HepG2 (cell line): ENCODE data around the gene HSPE1. TPM values are rescaled to one million over a fixed set of nuclear protein-coding genes. Genes with fewer than 3 reads are reported as not detected.

Source experiments
- ATF7-NPFF ChIP-seq: sonication (generic); formaldehyde crosslinking; IDR thresholded peaks from 2 replicates; pipeline ENCODE4 v1.8.1; 2023; ENCODE audit warnings: mild to moderate bottlenecking, low read depth, missing genetic modification reagents, moderate library complexity
- CERS6 ChIP-seq: sonication (generic); formaldehyde crosslinking; IDR thresholded peaks from 2 replicates; pipeline ENCODE4 v1.5.0; 2020; ENCODE audit warnings: missing genetic modification reagents
- DNMT3B ChIP-seq: conservative IDR thresholded peaks from 2 replicates; pipeline ENCODE4 v1.6.1; 2016; ENCODE audit warnings: missing biosample characterization, control low read depth
- FOXP1 ChIP-seq, 2 experiments: fragments of 450-650 bp in 1 of 2; IDR thresholded peaks; 2 replicates each; pipeline ENCODE4 v1.6.1; 2017 to 2018; ENCODE audit warnings: antibody characterized with exemption in 1 of 2
- GPN1 ChIP-seq: sonication (generic); formaldehyde crosslinking; IDR thresholded peaks from 2 replicates; pipeline ENCODE4 v1.5.1; 2020; ENCODE audit warnings: missing genetic modification reagents, borderline replicate concordance
- HIC2 ChIP-seq: sonication (generic); formaldehyde crosslinking; IDR thresholded peaks from 2 replicates; pipeline ENCODE4 v1.9.0; 2022; ENCODE audit warnings: low read depth, missing genetic modification reagents
- HOXA5 ChIP-seq: sonication (generic); formaldehyde crosslinking; IDR thresholded peaks from 2 replicates; pipeline ENCODE4 v1.4.0; 2020; ENCODE audit warnings: missing genetic modification reagents
- KDM5A ChIP-seq: fragments of 200-600 bp; sonication (generic); IDR thresholded peaks from 2 replicates; pipeline ENCODE4 v1.7.0; 2018; ENCODE audit warnings: antibody characterized with exemption, mild to moderate bottlenecking, low read length, borderline replicate concordance
- KLF11 ChIP-seq: IDR thresholded peaks from 2 replicates; pipeline ENCODE4 v1.6.1; 2016; ENCODE audit warnings: missing compliant biosample characterization
- NFE2L2 ChIP-seq: fragments of 150-350 bp; IDR thresholded peaks from 2 replicates; pipeline ENCODE4 v1.6.1; 2014; ENCODE audit warnings: low read length
- SNAPC2 ChIP-seq: sonication (generic); formaldehyde crosslinking; IDR thresholded peaks from 2 replicates; pipeline ENCODE4 v1.8.1; 2022; ENCODE audit warnings: mild to moderate bottlenecking, missing genetic modification reagents
- TP53 ChIP-seq: sonication (generic); formaldehyde crosslinking; conservative IDR thresholded peaks from 2 replicates; pipeline ENCODE4 v1.4.0; 2020; ENCODE audit warnings: missing genetic modification reagents
- ZBTB1 ChIP-seq: sonication (generic); formaldehyde crosslinking; IDR thresholded peaks from 2 replicates; pipeline ENCODE4 v1.4.0; 2020; ENCODE audit warnings: missing genetic modification reagents, borderline replicate concordance
- ZBTB21 ChIP-seq: sonication (generic); formaldehyde crosslinking; IDR thresholded peaks from 2 replicates; pipeline ENCODE4 v1.4.0; 2020; ENCODE audit warnings: missing genetic modification reagents
- ZNF121 ChIP-seq: sonication (generic); formaldehyde crosslinking; IDR thresholded peaks from 2 replicates; pipeline ENCODE4 v1.5.0; 2020; ENCODE audit warnings: mild to moderate bottlenecking, missing genetic modification reagents
- ZNF501 ChIP-seq: sonication (generic); formaldehyde crosslinking; IDR thresholded peaks from 2 replicates; pipeline ENCODE4 v1.5.1; 2020; ENCODE audit warnings: mild to moderate bottlenecking, moderate library complexity, missing genetic modification reagents
- ZNF672 ChIP-seq: sonication (generic); formaldehyde crosslinking; IDR thresholded peaks from 2 replicates; pipeline ENCODE4 v1.8.1; 2022; ENCODE audit warnings: missing genetic modification reagents
- ZSCAN25 ChIP-seq: sonication (generic); formaldehyde crosslinking; IDR thresholded peaks from 2 replicates; pipeline ENCODE4 v1.8.0; 2022; ENCODE audit warnings: mild to moderate bottlenecking, missing genetic modification reagents
- polyA plus RNA-seq, 8 experiments: library from polyadenylated mRNA; depleted of rRNA in 3 of 8; stranded (reverse) in 7 of 8; unstranded in 1 of 8; fragments of >200 nt; fragmentation: Illumina TruSeq in 4 of 8; extraction: Trizol in 4 of 8; gene quantifications; 2 replicates each; pipeline versions ENCODE4 v1.2.1 to v1.2.3, GENCODE V29; 2011 to 2016; ENCODE audit warnings: low read depth in 4 of 8, missing spikeins in 1 of 8, mixed read lengths in 1 of 8; ENCODE audit not compliant: insufficient read depth in 1 of 8
- total RNA-seq, 5 experiments: library from RNA; depleted of rRNA; stranded (reverse); fragments of >200 nt; fragmentation: Illumina TruSeq; extraction: Trizol; gene quantifications; 2 replicates each; pipeline ENCODE4 v1.2.3, GENCODE V29; 2016; ENCODE audit warnings: low read depth in 1 of 5
- TF ChIP-seq, protein P1 (sequence below): conservative IDR thresholded peaks from 2 replicates; pipeline ENCODE4 v1.6.1; 2018; ENCODE audit warnings: missing genetic modification reagents
- TF ChIP-seq, protein P2 (sequence below): sonication (generic); formaldehyde crosslinking; IDR thresholded peaks from 2 replicates; pipeline ENCODE4 v1.4.0; 2020; ENCODE audit warnings: low read depth, mild to moderate bottlenecking, missing genetic modification reagents
- TF ChIP-seq, protein P3 (sequence below): sonication (generic); formaldehyde crosslinking; conservative IDR thresholded peaks from 2 replicates; pipeline ENCODE4 v1.8.1; 2023; ENCODE audit warnings: missing genetic modification reagents
- TF ChIP-seq, protein P4 (sequence below): sonication (generic); formaldehyde crosslinking; IDR thresholded peaks from 2 replicates; pipeline ENCODE4 v1.5.1; 2020; ENCODE audit warnings: missing genetic modification reagents, mild to moderate bottlenecking, borderline replicate concordance

Gene HSPE1
- total and polyA plus RNA-seq, 2 of the 13 experiments (the other 11 are each of a cell fraction or from before 2014, with no cell fraction given) = 244 to 823 TPM

DNA sequence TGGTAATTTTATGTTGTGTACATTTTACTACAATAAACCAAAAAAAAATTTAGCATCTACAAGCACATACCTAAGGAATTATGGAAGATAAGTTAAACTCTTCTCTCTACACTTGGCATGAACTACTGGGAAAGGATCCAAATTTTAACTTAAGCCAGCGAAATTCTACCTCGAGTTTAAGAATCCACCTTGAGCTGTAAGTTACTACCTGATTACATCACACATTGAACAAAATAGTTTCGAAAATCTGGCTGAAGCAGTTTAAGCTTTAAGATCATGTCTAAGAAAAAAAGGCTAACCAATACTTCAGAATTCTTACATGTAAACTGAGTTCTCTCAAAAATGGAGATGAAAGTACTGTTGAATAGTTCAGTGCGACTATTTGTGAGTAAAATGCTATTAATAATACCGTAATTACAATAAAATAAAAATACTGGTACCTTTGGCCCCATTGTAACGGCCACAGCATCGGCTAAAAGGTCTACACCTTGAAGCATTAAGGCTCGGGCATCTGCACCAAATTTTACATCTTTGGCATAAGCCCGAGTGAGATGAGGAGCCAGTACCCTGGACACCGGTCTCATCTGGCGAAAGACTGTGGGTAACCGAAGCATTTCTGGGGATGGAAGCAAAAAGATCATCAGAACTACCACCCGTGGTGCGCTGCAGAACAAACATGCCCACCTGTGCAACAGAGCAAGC is 1.8 kb upstream of the HSPE1 start (continued):
- TF ChIP-seq, protein P1, sequence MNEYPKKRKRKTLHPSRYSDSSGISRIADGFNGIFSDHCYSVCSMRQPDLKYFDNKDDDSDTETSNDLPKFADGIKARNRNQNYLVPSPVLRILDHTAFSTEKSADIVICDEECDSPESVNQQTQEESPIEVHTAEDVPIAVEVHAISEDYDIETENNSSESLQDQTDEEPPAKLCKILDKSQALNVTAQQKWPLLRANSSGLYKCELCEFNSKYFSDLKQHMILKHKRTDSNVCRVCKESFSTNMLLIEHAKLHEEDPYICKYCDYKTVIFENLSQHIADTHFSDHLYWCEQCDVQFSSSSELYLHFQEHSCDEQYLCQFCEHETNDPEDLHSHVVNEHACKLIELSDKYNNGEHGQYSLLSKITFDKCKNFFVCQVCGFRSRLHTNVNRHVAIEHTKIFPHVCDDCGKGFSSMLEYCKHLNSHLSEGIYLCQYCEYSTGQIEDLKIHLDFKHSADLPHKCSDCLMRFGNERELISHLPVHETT (CRISPR knock-in tag) = no peak
- TF ChIP-seq ZNF121 (CRISPR knock-in tag) (no peak), FOXP1 (IDR thresholded peaks at IDR 0.05) (no peak), FOXP1 (CRISPR knock-in tag; IDR thresholded peaks at IDR 0.05) (no peak), CERS6 (CRISPR knock-in tag) (no peak), DNMT3B (CRISPR knock-in tag) (0 out of 2 replicates have a peak, but pooled peaks have one; percentile 28), ATF7-NPFF (CRISPR knock-in tag) (no peak), HOXA5 (0 out of 2 replicates have a peak, but pooled peaks have one; percentile 1), GPN1 (CRISPR knock-in tag) (no peak), ZBTB1 (no peak), ZNF672 (no peak), KLF11 (no peak), SNAPC2 (CRISPR knock-in tag) (no peak), ZNF501 (CRISPR knock-in tag) (no peak), KDM5A (0 out of 2 replicates have a peak, but pooled peaks have one; percentile 10), TP53 (CRISPR knock-in tag) (no peak), ZSCAN25 (no peak), HIC2 (no peak), ZBTB21 (no peak), NFE2L2 (no peak)
- TF ChIP-seq, protein P2, sequence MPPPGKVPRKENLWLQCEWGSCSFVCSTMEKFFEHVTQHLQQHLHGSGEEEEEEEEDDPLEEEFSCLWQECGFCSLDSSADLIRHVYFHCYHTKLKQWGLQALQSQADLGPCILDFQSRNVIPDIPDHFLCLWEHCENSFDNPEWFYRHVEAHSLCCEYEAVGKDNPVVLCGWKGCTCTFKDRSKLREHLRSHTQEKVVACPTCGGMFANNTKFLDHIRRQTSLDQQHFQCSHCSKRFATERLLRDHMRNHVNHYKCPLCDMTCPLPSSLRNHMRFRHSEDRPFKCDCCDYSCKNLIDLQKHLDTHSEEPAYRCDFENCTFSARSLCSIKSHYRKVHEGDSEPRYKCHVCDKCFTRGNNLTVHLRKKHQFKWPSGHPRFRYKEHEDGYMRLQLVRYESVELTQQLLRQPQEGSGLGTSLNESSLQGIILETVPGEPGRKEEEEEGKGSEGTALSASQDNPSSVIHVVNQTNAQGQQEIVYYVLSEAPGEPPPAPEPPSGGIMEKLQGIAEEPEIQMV (CRISPR knock-in tag) = no peak
- TF ChIP-seq, protein P3, sequence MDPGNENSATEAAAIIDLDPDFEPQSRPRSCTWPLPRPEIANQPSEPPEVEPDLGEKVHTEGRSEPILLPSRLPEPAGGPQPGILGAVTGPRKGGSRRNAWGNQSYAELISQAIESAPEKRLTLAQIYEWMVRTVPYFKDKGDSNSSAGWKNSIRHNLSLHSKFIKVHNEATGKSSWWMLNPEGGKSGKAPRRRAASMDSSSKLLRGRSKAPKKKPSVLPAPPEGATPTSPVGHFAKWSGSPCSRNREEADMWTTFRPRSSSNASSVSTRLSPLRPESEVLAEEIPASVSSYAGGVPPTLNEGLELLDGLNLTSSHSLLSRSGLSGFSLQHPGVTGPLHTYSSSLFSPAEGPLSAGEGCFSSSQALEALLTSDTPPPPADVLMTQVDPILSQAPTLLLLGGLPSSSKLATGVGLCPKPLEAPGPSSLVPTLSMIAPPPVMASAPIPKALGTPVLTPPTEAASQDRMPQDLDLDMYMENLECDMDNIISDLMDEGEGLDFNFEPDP (CRISPR knock-in tag) = no peak
- TF ChIP-seq, protein P4, sequence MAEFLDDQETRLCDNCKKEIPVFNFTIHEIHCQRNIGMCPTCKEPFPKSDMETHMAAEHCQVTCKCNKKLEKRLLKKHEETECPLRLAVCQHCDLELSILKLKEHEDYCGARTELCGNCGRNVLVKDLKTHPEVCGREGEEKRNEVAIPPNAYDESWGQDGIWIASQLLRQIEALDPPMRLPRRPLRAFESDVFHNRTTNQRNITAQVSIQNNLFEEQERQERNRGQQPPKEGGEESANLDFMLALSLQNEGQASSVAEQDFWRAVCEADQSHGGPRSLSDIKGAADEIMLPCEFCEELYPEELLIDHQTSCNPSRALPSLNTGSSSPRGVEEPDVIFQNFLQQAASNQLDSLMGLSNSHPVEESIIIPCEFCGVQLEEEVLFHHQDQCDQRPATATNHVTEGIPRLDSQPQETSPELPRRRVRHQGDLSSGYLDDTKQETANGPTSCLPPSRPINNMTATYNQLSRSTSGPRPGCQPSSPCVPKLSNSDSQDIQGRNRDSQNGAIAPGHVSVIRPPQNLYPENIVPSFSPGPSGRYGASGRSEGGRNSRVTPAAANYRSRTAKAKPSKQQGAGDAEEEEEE = no peak
